Bronchial epithelial cell (primary cell): ENCODE measurements around the gene TECTA. TPM values are rescaled to one million over a fixed set of nuclear protein-coding genes. Genes with fewer than 3 reads are reported as not detected.
"Not testable (repeated sequence)": the region's sequence is repeated elsewhere in the genome, so short reads cannot be mapped to it uniquely, and the experiment has no call there.

ENCODE experiments used
- DNase-seq: peaks from one replicate; pipeline ENCODE4 v3.0.0-alpha.2; 2010; ENCODE audit warnings: low read depth
- FAIRE-seq: peaks from 2 replicates; lab custom pipeline; 2011; peaks lifted over from hg19 to GRCh38; lab: Jason Lieb, UNC
- H3K27me3 ChIP-seq: 2 replicates; pipeline ENCODE4 v1.5.1; 2011; ENCODE audit warnings: low read length; ENCODE audit not compliant: control insufficient read depth, insufficient read depth
- H3K36me3 ChIP-seq: 2 replicates; pipeline ENCODE4 v1.5.1; 2011; ENCODE audit warnings: low read length; ENCODE audit not compliant: control insufficient read depth, insufficient read depth
- H3K4me3 ChIP-seq: 2 replicates; pipeline ENCODE4 v1.5.1; 2011; ENCODE audit warnings: mild to moderate bottlenecking, low read depth, low read length, control low read depth
- total RNA-seq: library from RNA; depleted of rRNA; stranded (reverse); fragments of >200 nt; gene quantifications from 2 replicates; pipeline ENCODE4 v1.2.1, GENCODE V29; 2014
- TF ChIP-seq, protein P1 (sequence below): IDR thresholded peaks from 2 replicates; pipeline ENCODE4 v1.5.1; 2011; ENCODE audit warnings: mild to moderate bottlenecking, moderate library complexity, low read length, control low read depth, inconsistent platforms; ENCODE audit not compliant: insufficient read depth, severe bottlenecking

Gene TECTA
- total RNA-seq, 1 donor from 2014 or later, result under 0.01 TPM

DNA sequence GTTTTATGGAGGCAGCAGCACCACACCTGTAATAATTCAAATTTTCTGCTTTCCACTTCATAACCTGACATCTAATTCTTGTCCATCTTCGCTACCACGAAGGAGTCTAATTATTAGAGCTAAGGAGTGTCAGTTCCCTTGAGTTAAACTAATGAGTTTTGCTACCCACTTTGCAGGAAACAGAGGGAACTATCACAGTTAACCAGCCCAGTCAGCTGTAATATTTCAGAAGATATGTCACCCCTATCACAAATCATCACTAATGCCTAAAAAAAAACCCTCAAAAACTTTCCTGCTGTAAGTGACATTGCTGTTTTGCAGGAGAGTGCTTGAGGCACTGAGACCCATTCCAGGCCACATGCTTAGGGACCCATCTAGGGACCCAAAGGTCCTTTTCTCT lies 8.4 kb downstream of the TECTA start:
- Histone ChIP-seq H3K36me3 (no peaks in the 10 kb centered on the region), H3K4me3 (no peak overlapping the region), H3K27me3 (peaks cover 5% of the 10 kb centered on the region)
- TF ChIP-seq, protein P1, sequence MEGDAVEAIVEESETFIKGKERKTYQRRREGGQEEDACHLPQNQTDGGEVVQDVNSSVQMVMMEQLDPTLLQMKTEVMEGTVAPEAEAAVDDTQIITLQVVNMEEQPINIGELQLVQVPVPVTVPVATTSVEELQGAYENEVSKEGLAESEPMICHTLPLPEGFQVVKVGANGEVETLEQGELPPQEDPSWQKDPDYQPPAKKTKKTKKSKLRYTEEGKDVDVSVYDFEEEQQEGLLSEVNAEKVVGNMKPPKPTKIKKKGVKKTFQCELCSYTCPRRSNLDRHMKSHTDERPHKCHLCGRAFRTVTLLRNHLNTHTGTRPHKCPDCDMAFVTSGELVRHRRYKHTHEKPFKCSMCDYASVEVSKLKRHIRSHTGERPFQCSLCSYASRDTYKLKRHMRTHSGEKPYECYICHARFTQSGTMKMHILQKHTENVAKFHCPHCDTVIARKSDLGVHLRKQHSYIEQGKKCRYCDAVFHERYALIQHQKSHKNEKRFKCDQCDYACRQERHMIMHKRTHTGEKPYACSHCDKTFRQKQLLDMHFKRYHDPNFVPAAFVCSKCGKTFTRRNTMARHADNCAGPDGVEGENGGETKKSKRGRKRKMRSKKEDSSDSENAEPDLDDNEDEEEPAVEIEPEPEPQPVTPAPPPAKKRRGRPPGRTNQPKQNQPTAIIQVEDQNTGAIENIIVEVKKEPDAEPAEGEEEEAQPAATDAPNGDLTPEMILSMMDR, result no peak
- FAIRE-seq, result no peak
- DNase-seq, result no peak

DNA sequence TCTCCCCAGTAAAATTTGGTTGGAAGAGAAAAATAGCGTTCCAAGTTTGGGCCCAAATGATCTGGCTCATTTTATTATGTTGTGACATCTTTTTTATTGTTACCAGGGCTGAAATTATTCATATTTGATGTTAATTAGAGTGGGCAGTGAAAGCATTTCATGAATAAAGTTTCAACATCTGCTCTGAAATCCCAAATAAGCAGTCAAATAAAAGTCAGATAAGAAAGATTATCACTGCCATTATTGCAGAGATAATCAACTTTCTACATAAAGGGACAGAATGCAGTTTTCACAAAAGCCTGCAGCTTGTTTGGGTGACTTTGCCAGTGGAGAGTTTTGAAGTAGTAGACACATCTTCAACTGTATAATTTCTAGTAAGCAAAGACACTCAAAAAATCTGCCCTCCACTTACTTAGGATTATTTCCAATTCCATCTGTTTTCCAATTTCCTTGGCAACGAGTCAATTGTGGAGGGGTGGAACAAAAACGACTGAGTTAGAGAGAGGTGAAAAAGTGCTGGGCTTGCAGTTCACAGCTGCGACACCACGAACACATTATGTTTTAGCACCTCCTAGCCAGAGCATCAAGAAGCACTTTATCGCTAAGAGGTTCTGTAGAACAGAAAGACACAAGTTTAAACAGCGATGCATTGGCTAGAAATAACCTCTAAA lies 9.0 kb downstream of the TECTA start:
- DNase-seq (no peak), FAIRE-seq (no peak)
- peaks cover 5% of the 10 kb centered on the region for H3K27me3 ChIP-seq
- no peaks in the 10 kb centered on the region for H3K36me3 ChIP-seq
- TF ChIP-seq, protein P1, result no peak
- no peak overlapping the region for H3K4me3 ChIP-seq

DNA sequence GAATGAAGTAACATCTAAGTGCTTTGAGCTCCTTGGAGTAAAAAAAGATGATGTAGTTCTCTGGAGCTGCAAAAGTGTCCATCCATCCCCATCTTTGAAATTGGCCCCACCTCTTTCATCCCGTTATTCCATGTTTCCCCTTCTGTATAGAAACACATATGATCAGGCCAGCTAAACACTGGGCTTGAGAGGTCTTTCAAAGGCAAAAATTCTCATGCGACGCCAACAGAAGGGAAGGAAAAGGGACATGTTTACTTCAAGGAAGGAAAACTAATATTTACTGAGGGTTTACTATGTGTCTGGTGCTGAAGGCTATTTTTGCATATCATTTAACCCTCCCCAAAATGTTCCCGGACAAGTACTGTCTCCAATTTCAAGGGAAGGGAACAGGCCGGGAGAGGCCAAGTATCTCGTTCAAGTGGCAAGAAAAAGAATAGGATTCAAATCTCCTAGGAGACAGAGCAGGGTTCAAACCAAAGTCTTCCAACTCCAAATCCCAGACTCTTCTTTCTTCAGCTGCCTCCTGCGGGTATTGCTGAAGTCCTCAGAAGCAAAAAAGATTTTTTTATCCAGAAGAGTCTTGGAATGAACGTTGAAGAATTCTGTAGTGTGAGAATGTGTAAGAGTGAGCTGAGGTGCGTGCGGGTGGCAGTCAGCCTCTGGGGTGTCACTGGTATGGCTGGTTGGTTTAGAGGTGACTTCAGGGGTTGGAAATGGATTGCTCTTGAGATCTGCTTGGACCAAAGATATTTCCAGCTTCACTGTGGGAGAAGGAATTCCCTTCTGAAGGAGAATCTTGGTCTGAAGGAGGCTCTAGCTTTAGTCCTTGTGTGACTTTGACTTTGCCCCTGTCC lies 10.1 kb downstream of the TECTA start:
- TF ChIP-seq, protein P1, result no peak
- H3K4me3 ChIP-seq, result no peak overlapping the region
- FAIRE-seq (no peak), DNase-seq (no peak)
- H3K27me3 ChIP-seq, result peaks cover 5% of the 10 kb centered on the region
- H3K36me3 ChIP-seq, result no peaks in the 10 kb centered on the region

DNA sequence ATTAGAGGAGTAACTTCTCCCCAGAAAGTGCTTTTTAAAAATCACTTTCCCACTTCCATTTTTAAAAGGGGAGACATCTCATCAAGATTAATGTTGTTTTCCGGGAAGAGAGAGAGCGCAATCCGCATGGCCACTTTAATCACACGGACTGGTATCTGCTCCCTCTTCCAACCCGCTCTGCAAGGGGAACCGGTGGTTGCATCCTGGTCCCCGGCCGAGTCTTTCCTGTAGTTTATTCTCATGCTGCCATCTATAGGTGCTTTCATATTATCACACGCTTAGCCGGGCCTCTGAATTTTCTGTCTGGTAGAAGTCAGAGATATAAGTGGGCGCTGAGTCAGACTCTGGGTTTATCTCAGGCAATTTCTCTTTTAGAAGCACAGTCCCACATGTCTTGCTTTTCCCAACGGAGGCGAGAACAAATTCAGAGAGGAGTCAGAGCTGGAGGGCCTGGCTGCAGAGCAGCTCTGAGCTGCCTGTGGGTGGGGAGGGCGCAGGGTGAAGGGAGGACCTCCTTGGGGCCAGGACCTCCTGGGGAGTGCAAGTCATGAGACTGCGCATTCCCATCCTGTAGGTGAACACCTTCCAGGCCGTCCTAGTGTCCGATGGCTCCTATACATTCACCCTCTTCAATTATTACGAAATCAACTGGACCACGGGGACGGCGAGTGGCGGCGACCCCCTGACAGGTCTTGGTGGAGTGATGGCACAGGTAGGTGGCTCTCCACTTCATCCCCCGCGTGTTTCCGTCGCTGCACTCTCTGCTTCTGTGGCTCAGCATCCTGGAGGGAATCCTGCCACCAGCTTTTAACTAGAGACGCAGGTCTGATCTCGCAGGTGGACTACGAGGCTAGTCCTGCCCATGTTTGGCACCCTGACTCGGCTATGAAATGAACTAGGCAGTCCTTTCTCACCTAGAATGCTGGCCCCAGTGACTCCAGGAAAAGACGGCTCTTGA lies 11.7 kb downstream of the TECTA start:
- FAIRE-seq, result no peak
- DNase-seq, result peak; percentile 57
- H3K27me3 ChIP-seq, result peaks cover 5% of the 10 kb centered on the region
- no peaks in the 10 kb centered on the region for H3K36me3 ChIP-seq
- H3K4me3 ChIP-seq, result no peak overlapping the region
- TF ChIP-seq, protein P1, result peak; percentile 57

DNA sequence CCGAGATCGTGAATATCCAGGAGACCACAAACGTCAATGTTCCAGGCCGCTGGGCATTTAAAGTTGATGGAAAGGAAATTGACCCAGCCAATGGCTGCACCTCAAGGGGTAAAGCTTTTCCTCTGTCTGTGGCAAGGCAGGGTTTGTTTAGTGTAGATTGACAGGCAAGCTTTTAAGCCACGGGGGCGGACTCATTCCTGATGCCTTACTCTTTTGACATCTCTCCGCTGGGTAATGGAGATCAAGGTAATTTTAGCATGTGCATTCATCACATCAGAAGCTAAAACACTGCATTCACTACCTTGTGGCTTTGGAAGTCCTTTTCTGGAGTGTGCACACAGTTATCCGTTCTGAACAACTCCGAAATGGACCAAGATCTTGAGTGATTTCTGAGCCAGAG lies 12.6 kb downstream of the TECTA start:
- no peaks in the 10 kb centered on the region for H3K36me3 ChIP-seq
- TF ChIP-seq, protein P1, result no peak
- DNase-seq (no peak), FAIRE-seq (peak; percentile 62)
- peaks cover 5% of the 10 kb centered on the region for H3K27me3 ChIP-seq
- H3K4me3 ChIP-seq, result no peak overlapping the region

DNA sequence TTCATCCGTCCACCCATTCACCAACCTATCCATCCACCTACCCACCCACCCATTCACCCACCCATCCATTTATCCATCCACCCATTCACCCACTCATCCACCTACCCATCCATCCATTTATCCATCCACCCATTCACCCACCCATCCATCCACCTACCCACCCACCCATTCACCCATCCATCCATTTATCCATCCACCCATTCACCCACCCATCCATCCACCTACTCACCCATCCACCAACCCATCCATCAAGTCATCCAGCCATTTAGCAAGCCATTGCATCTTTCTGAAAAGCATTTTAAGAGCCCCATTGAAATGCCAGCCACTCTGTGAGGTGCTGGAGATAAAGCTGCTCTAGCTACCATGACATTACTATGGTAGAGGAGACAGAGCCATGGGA lies 14.0 kb downstream of the TECTA start:
- not testable (repeated sequence) for H3K36me3 ChIP-seq, FAIRE-seq, DNase-seq, H3K27me3 ChIP-seq, H3K4me3 ChIP-seq
